Left lung (tissue), 10 donors: ENCODE measurements around the gene HORMAD2. TPM values are rescaled to one million over a fixed set of nuclear protein-coding genes. Genes with fewer than 3 reads are reported as not detected.

Experiments used
- ATAC-seq: fragments of 200-7000 bp; cut with Tn5 transposase; one replicate; pipeline ENCODE4 v1.9.1; 2020; ENCODE audit warnings: moderate library complexity
- DNase-seq, 4 donors: peaks; one replicate each; pipeline ENCODE4 v3.0.0-alpha.2; 2013 to 2020
- H3K27ac ChIP-seq, 2 donors: fragments of 200-600 bp; sonication (generic) in 1 of 2; one replicate each; pipeline versions ENCODE4 v1.5.0 to v1.8.0; 2020 to 2021
- H3K27me3 ChIP-seq, 2 donors: fragments of 200-600 bp; sonication (generic) in 1 of 2; one replicate each; pipeline versions ENCODE4 v1.5.0 to v1.8.0; 2020 to 2021
- H3K36me3 ChIP-seq, 2 donors: fragments of 200-600 bp; sonication (generic) in 1 of 2; one replicate each; pipeline versions ENCODE4 v1.5.0 to v1.8.0; 2020 to 2021
- H3K4me1 ChIP-seq, 2 donors: fragments of 200-600 bp; one replicate each; pipeline ENCODE4 v1.8.0; 2021
- H3K4me3 ChIP-seq, 2 donors: fragments of 200-600 bp; sonication (generic) in 1 of 2; one replicate each; pipeline versions ENCODE4 v1.5.0 to v1.8.0; 2020 to 2021; ENCODE audit warnings: mild to moderate bottlenecking in 1 of 2
- H3K9me3 ChIP-seq, 2 donors: fragments of 200-600 bp; sonication (generic) in 1 of 2; one replicate each; pipeline versions ENCODE4 v1.5.0 to v1.8.0; 2020 to 2021
- CTCF ChIP-seq, 2 donors: fragments of 200-600 bp; sonication (generic) in 1 of 2; IDR thresholded peaks; one replicate each; pipeline versions ENCODE4 v1.5.0 to v1.8.0; 2021; ENCODE audit warnings: antibody characterized with exemption in 2 of 2
- intact Hi-C, 2 donors: fragments of 100-400 bp; cut with DNase I; formaldehyde crosslinking; loops; one replicate each; pipeline versions ENCODE4 v1.11.2 to v1.14.2; 2022
- polyA plus RNA-seq, 6 donors: library from polyadenylated mRNA; unstranded; fragments of 120-200 nt; gene quantifications; one replicate each; pipeline ENCODE4 v1.2.1, GENCODE V29; 2013; ENCODE audit not compliant: insufficient read length in 6 of 6
- total RNA-seq, 2 donors: library from RNA; stranded (reverse); fragmentation: NEBNext Ultra II Directional; extraction: Animal tissue kit (Norgen Biotek cat#: 25700); gene quantifications; one replicate each; pipeline ENCODE4 v1.2.1, GENCODE V29; 2021
- donor health status: DM: no; HTN: yes; CAD: no.
- donor health status: DM: no; HTN: no; CAD: no.

The HORMAD2 gene
- total and polyA plus RNA-seq, 8 donors = 0.13 to 0.74 (median 0.20) TPM; not detected in 2

GRCh38 chr22:30201945-30202344 is 121.7 kb downstream of the HORMAD2 start:
- ATAC-seq (no peak), DNase-seq (no peak)
- Histone ChIP-seq H3K4me1 (peaks cover 16 to 39% of the 10 kb centered on the region in 2 donors), H3K27ac (peak overlapping the region; percentile 60 to 71), H3K27me3 (no peaks in the 10 kb centered on the region), H3K36me3 (no peaks in the 10 kb centered on the region), H3K4me3 (no peak overlapping the region), H3K9me3 (no peaks in the 10 kb centered on the region)
- no peak for TF ChIP-seq CTCF (IDR thresholded peaks at IDR 0.05)
- intact Hi-C loops = no loop called here

- ATAC-seq (peak; percentile 79), DNase-seq (peak in 1 of 4 donors; percentile 57)
- H3K4me1 ChIP-seq = peaks cover 15 to 36% of the 10 kb centered on the region in 2 donors
- H3K4me3 ChIP-seq = no peak overlapping the region
- H3K27ac ChIP-seq = peak overlapping the region; percentile 60 to 71
- intact Hi-C loops = no loop called here
- H3K9me3 ChIP-seq = no peaks in the 10 kb centered on the region
- no peaks in the 10 kb centered on the region for H3K36me3 ChIP-seq
- TF ChIP-seq CTCF (IDR thresholded peaks at IDR 0.05) = no peak
- no peaks in the 10 kb centered on the region for H3K27me3 ChIP-seq
Measured at GRCh38 chr22:30202531-30203006, 122.3 kb downstream of the HORMAD2 start.

GRCh38 chr22:30204015-30204741 is 123.9 kb downstream of the HORMAD2 start:
- no peaks in the 10 kb centered on the region for H3K36me3 ChIP-seq
- TF ChIP-seq CTCF (IDR thresholded peaks at IDR 0.05) = no peak
- peak overlapping the region in 1 of 2 donors; percentile 51 for H3K27ac ChIP-seq
- DNase-seq = no peak
- no peak for ATAC-seq
- peaks cover 24 to 32% of the 10 kb centered on the region in 2 donors for H3K4me1 ChIP-seq
- no peaks in the 10 kb centered on the region for H3K27me3 ChIP-seq
- intact Hi-C loops = no loop called here
- no peaks in the 10 kb centered on the region for H3K9me3 ChIP-seq
- H3K4me3 ChIP-seq = no peak overlapping the region

GRCh38 chr22:30204742-30205111 is 124.5 kb downstream of the HORMAD2 start:
- H3K27ac ChIP-seq = peak overlapping the region; percentile 9 to 51
- intact Hi-C loops = no loop called here
- H3K4me1 ChIP-seq = peaks cover 24 to 32% of the 10 kb centered on the region in 2 donors
- DNase-seq (peak in 1 of 4 donors; percentile 75), ATAC-seq (no peak)
- no peaks in the 10 kb centered on the region for H3K36me3 ChIP-seq
- no peak for TF ChIP-seq CTCF (IDR thresholded peaks at IDR 0.05)
- H3K4me3 ChIP-seq = no peak overlapping the region
- no peaks in the 10 kb centered on the region for H3K27me3 ChIP-seq
- H3K9me3 ChIP-seq = no peaks in the 10 kb centered on the region

- Histone ChIP-seq H3K36me3 (no peaks in the 10 kb centered on the region), H3K27me3 (no peaks in the 10 kb centered on the region), H3K27ac (peak overlapping the region; percentile 9 to 51), H3K4me3 (no peak overlapping the region), H3K4me1 (peaks cover 24 to 32% of the 10 kb centered on the region in 2 donors), H3K9me3 (no peaks in the 10 kb centered on the region)
- peak in 1 of 4 donors; percentile 75 for DNase-seq
- intact Hi-C loops = no loop called here
- TF ChIP-seq CTCF (IDR thresholded peaks at IDR 0.05) = no peak
- no peak for ATAC-seq
Measured at GRCh38 chr22:30205281-30206115, 125.2 kb downstream of the HORMAD2 start.
